Measurements from ENCODE around the gene P2RX2.

- no peak for TF ChIP-seq CTCF (IDR thresholded peaks at IDR 0.05; ENCODE audit: insufficient read depth, low read depth, low read length)
- peak; percentile 87 for TF ChIP-seq EZH2 (IDR thresholded peaks at IDR 0.05; ENCODE audit: insufficient read depth, low read length)
These were observed 973 bp downstream of the P2RX2 start for GRCh38 chr12:132619386-132620112.

Data from astrocyte (in vitro differentiated cells and primary cell).